NT2/D1 (cell line): Measurements from ENCODE around the gene THAP11.

Experiments
- YY1 ChIP-seq: IDR thresholded peaks from 2 replicates; pipeline ENCODE4 v1.6.1; 2011; ENCODE audit not compliant: insufficient read length, insufficient read depth
- ZNF274 ChIP-seq: IDR thresholded peaks from 2 replicates; pipeline ENCODE4 v1.6.1; 2011; ENCODE audit warnings: mild to moderate bottlenecking, low read depth, low read length

- TF ChIP-seq ZNF274 (no peak), YY1 (no peak)
Measured at GRCh38 chr16:67841816-67842508, at the start of gene THAP11.
